Ishikawa (cell line): Measurements from ENCODE around the gene RXYLT1.
A peak's percentile ranks its signal among the peaks of the same experiment; 100 is the strongest.

ENCODE experiments used
- CEBPB ChIP-seq: IDR thresholded peaks from 2 replicates; pipeline ENCODE4 v1.6.1; 2012
- CREB1 ChIP-seq: IDR thresholded peaks from 2 replicates; pipeline ENCODE4 v1.6.1; 2012; ENCODE audit warnings: low read depth
- EGR1 ChIP-seq: IDR thresholded peaks from 2 replicates; pipeline ENCODE4 v1.6.1; 2012
- EP300 ChIP-seq: IDR thresholded peaks from 2 replicates; pipeline ENCODE4 v1.6.1; 2012; ENCODE audit warnings: borderline replicate concordance
- FOXM1 ChIP-seq: IDR thresholded peaks from 2 replicates; pipeline ENCODE4 v1.6.1; 2012; ENCODE audit warnings: low read depth, borderline replicate concordance
- MAX ChIP-seq: IDR thresholded peaks from 2 replicates; pipeline ENCODE4 v1.6.1; 2012
- NFIC ChIP-seq: IDR thresholded peaks from 2 replicates; pipeline ENCODE4 v1.6.1; 2012
- RAD21 ChIP-seq: IDR thresholded peaks from 2 replicates; pipeline ENCODE4 v1.6.1; 2012; ENCODE audit warnings: low read depth
- REST ChIP-seq: IDR thresholded peaks from 2 replicates; pipeline ENCODE4 v1.6.1; 2012; ENCODE audit warnings: low read depth, mild to moderate bottlenecking
- TAF1 ChIP-seq: IDR thresholded peaks from 2 replicates; pipeline ENCODE4 v1.6.1; 2012; ENCODE audit warnings: low read depth, mild to moderate bottlenecking
- TCF12 ChIP-seq: IDR thresholded peaks from 2 replicates; pipeline ENCODE4 v1.6.1; 2012; ENCODE audit warnings: low read depth
- TEAD4 ChIP-seq: IDR thresholded peaks from 2 replicates; pipeline ENCODE4 v1.6.1; 2012
- USF1 ChIP-seq: IDR thresholded peaks from 2 replicates; pipeline ENCODE4 v1.6.1; 2012
- YY1 ChIP-seq: IDR thresholded peaks from 2 replicates; pipeline ENCODE4 v1.6.1; 2012; ENCODE audit warnings: low read depth
- ZBTB7A ChIP-seq: IDR thresholded peaks from 2 replicates; pipeline ENCODE4 v1.6.1; 2012; ENCODE audit warnings: low read depth

RXYLT1 gene

GRCh38 chr12:63841571-63841970 lies 61.9 kb downstream of the RXYLT1 start:
- no peak for TF ChIP-seq REST
- no peak for TF ChIP-seq YY1
- TF ChIP-seq NFIC: no peak
- no peak for TF ChIP-seq RAD21
- TF ChIP-seq MAX: no peak
- no peak for TF ChIP-seq EP300
- TF ChIP-seq TEAD4: no peak
- TF ChIP-seq FOXM1: no peak
- no peak for TF ChIP-seq USF1
- TF ChIP-seq ZBTB7A: no peak
- no peak for TF ChIP-seq CREB1
- TF ChIP-seq CEBPB: no peak
- TF ChIP-seq EGR1: no peak
- TF ChIP-seq TCF12: no peak
- TF ChIP-seq TAF1: no peak

GRCh38 chr12:63843254-63843720 lies 63.6 kb downstream of the RXYLT1 start:
- TF ChIP-seq ZBTB7A: no peak
- TF ChIP-seq CREB1: no peak
- TF ChIP-seq EGR1: peak; percentile 86; the same call in 1 of the 2 replicates
- no peak for TF ChIP-seq YY1

- TF ChIP-seq CREB1 (no peak), FOXM1 (no peak), RAD21 (peak; percentile 92), ZBTB7A (no peak; the same call in none of the 2 replicates), TEAD4 (peak; percentile 17; the same call in 1 of the 2 replicates), REST (no peak), TCF12 (no peak; the same call in none of the 2 replicates), TAF1 (peak; percentile 42; the same call in 1 of the 2 replicates), YY1 (peak; percentile 9; the same call in 1 of the 2 replicates), EP300 (0 out of 2 replicates have a peak, but pooled peaks have one; percentile 52), EGR1 (no peak; the same call in 1 of the 2 replicates), MAX (peak; percentile 86), NFIC (peak; percentile 32; the same call in 1 of the 2 replicates), CEBPB (no peak)
These were observed 64.1 kb downstream of the RXYLT1 start for GRCh38 chr12:63843721-63844390.

GRCh38 chr12:63844391-63845341 lies 65.0 kb downstream of the RXYLT1 start, which contains the start of gene SRGAP1:
Gene SRGAP1 (plus strand): TSS chr12:63844700. CDS start chr12:63844817, 117 bp downstream.
- TF ChIP-seq MAX: no peak
- TF ChIP-seq USF1: no peak
- peak; percentile 32; the same call in 1 of the 2 replicates for TF ChIP-seq ZBTB7A
- 0 out of 2 replicates have a peak, but pooled peaks have one; percentile 9 for TF ChIP-seq YY1
- peak; percentile 47 for TF ChIP-seq EGR1
- TF ChIP-seq RAD21: peak; percentile 22; the same call in 1 of the 2 replicates

GRCh38 chr12:63845726-63846125 lies 66.0 kb downstream of the RXYLT1 start:
- no peak for TF ChIP-seq TCF12
- TF ChIP-seq CREB1: no peak
- TF ChIP-seq EP300: no peak
